Measurements from ENCODE around the gene GALNT2.
A peak's percentile ranks its signal among the peaks of the same experiment; 100 is the strongest.

The GALNT2 gene

DNA sequence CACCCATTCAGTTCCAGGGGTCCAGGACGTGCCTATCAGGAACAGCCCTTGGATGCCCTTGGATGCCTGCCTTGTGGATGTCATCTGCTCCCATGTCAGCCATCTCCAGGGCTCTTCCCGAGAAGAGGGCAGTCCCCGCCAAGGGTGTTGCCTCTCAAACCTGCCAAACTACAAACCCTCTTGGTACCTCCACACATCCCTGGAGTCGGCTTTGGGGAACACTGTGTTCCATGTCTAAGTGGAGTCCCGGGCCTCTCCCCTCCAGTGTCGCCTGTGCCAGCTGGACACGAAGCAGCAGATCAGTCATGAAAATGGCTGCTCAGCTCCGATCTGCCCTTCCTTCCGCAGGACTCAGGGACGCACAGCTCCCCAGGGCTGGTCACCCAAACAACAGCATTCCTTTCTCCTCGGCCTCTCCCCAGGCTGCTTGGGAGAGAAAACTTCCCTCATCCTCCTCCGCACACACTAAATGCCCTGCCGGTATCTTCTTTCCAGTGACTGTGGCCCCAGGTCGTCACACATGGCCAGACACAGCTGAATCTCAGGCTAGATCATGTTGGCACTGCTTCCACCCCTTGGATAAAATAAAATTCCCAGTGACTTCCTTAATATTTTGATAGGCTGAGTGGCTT, 53.4 kb downstream of the GALNT2 start:
- H3K27me3 ChIP-seq (ENCODE audit: insufficient read depth, poor library complexity, severe bottlenecking), result no peaks in the 10 kb centered on the region
- no peak overlapping the region for H3K27ac ChIP-seq (replicated peaks)
- DNase-seq (ENCODE audit: low read depth in 1 of 2, low spot score in 1 of 2), result no peak
- TF ChIP-seq POLR2AphosphoS5 (IDR thresholded peaks at IDR 0.05; ENCODE audit: low read depth) (no peak), SPI1 (IDR thresholded peaks at IDR 0.05; ENCODE audit: borderline replicate concordance, low read depth) (no peak)
- TF ChIP-seq, protein P1, sequence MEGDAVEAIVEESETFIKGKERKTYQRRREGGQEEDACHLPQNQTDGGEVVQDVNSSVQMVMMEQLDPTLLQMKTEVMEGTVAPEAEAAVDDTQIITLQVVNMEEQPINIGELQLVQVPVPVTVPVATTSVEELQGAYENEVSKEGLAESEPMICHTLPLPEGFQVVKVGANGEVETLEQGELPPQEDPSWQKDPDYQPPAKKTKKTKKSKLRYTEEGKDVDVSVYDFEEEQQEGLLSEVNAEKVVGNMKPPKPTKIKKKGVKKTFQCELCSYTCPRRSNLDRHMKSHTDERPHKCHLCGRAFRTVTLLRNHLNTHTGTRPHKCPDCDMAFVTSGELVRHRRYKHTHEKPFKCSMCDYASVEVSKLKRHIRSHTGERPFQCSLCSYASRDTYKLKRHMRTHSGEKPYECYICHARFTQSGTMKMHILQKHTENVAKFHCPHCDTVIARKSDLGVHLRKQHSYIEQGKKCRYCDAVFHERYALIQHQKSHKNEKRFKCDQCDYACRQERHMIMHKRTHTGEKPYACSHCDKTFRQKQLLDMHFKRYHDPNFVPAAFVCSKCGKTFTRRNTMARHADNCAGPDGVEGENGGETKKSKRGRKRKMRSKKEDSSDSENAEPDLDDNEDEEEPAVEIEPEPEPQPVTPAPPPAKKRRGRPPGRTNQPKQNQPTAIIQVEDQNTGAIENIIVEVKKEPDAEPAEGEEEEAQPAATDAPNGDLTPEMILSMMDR (IDR thresholded peaks at IDR 0.05; ENCODE audit: insufficient read depth, low read length), result no peak
- TF ChIP-seq, protein P2, sequence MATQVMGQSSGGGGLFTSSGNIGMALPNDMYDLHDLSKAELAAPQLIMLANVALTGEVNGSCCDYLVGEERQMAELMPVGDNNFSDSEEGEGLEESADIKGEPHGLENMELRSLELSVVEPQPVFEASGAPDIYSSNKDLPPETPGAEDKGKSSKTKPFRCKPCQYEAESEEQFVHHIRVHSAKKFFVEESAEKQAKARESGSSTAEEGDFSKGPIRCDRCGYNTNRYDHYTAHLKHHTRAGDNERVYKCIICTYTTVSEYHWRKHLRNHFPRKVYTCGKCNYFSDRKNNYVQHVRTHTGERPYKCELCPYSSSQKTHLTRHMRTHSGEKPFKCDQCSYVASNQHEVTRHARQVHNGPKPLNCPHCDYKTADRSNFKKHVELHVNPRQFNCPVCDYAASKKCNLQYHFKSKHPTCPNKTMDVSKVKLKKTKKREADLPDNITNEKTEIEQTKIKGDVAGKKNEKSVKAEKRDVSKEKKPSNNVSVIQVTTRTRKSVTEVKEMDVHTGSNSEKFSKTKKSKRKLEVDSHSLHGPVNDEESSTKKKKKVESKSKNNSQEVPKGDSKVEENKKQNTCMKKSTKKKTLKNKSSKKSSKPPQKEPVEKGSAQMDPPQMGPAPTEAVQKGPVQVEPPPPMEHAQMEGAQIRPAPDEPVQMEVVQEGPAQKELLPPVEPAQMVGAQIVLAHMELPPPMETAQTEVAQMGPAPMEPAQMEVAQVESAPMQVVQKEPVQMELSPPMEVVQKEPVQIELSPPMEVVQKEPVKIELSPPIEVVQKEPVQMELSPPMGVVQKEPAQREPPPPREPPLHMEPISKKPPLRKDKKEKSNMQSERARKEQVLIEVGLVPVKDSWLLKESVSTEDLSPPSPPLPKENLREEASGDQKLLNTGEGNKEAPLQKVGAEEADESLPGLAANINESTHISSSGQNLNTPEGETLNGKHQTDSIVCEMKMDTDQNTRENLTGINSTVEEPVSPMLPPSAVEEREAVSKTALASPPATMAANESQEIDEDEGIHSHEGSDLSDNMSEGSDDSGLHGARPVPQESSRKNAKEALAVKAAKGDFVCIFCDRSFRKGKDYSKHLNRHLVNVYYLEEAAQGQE (IDR thresholded peaks at IDR 0.05; ENCODE audit: insufficient replicate concordance, low read depth), result no peak
- no peak overlapping the region for H3K4me3 ChIP-seq (replicated peaks; ENCODE audit: insufficient read depth, low read length)

GRCh38 chr1:230120921-230121381, 53.9 kb downstream of the GALNT2 start:
- no peak for DNase-seq (ENCODE audit: low read depth in 1 of 2, low spot score in 1 of 2)
- Histone ChIP-seq H3K4me3 (replicated peaks; ENCODE audit: insufficient read depth, low read length) (no peak overlapping the region), H3K27me3 (ENCODE audit: insufficient read depth, poor library complexity, severe bottlenecking) (no peaks in the 10 kb centered on the region), H3K27ac (replicated peaks) (no peak overlapping the region)
- TF ChIP-seq, protein P1 (IDR thresholded peaks at IDR 0.05; ENCODE audit: insufficient read depth, low read length), result peak; percentile 63
- no peak for TF ChIP-seq GABPA (IDR thresholded peaks at IDR 0.05; ENCODE audit: low read depth)

DNA sequence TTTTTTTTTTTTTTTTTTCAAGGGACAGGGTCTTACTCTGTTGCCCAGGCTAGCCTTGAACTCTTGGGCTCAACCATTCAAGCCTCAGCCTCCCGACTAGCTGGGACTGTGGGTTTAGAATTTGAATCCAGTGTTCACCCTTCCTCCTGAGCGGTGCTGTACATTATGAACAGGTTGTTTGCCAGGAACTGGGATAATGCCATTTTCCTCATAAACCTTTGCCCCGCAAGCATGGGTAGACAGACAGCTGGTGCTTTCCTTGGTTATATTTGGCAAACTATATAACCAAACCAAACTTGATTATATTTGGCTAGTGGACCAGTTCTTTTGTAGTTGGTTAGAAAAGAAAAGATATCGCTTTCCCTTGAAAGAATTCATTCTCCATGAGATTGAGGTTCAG, 54.9 kb downstream of the GALNT2 start:
- H3K27ac ChIP-seq (replicated peaks), result no peak overlapping the region
- no peaks in the 10 kb centered on the region for H3K27me3 ChIP-seq (ENCODE audit: insufficient read depth, poor library complexity, severe bottlenecking)
- H3K4me3 ChIP-seq (replicated peaks; ENCODE audit: insufficient read depth, low read length), result no peak overlapping the region
- no peak for DNase-seq (ENCODE audit: low read depth in 1 of 2, low spot score in 1 of 2)
- no peak for TF ChIP-seq POLR2AphosphoS5 (IDR thresholded peaks at IDR 0.05; ENCODE audit: low read depth)
- TF ChIP-seq, protein P2 (IDR thresholded peaks at IDR 0.05; ENCODE audit: insufficient replicate concordance, low read depth), result no peak
- TF ChIP-seq GABPA (IDR thresholded peaks at IDR 0.05; ENCODE audit: low read depth), result no peak
- TF ChIP-seq, protein P1 (IDR thresholded peaks at IDR 0.05; ENCODE audit: insufficient read depth, low read length), result no peak
- TF ChIP-seq SPI1 (IDR thresholded peaks at IDR 0.05; ENCODE audit: borderline replicate concordance, low read depth), result no peak
